Retinal pigment epithelial cell (primary cell): Measurements from ENCODE around the gene CAB39L.
A peak's percentile ranks its signal among the peaks of the same experiment; 100 is the strongest.

Experiments used
- DNase-seq: peaks from one replicate; pipeline ENCODE4 v3.0.0-alpha.2; 2010; ENCODE audit warnings: low read depth
- H3K4me3 ChIP-seq: 2 replicates; pipeline ENCODE4 v1.5.1; 2011; ENCODE audit warnings: mild to moderate bottlenecking, low read length, control low read depth, moderate library complexity
- TF ChIP-seq, protein P1 (sequence below): conservative IDR thresholded peaks from 2 replicates; pipeline ENCODE4 v1.5.1; 2011; ENCODE audit warnings: low read depth, low read length, control low read depth, inconsistent platforms

CAB39L gene

GRCh38 chr13:49303533-49304252 is 140.2 kb downstream of the CAB39L start:
- TF ChIP-seq, protein P1, sequence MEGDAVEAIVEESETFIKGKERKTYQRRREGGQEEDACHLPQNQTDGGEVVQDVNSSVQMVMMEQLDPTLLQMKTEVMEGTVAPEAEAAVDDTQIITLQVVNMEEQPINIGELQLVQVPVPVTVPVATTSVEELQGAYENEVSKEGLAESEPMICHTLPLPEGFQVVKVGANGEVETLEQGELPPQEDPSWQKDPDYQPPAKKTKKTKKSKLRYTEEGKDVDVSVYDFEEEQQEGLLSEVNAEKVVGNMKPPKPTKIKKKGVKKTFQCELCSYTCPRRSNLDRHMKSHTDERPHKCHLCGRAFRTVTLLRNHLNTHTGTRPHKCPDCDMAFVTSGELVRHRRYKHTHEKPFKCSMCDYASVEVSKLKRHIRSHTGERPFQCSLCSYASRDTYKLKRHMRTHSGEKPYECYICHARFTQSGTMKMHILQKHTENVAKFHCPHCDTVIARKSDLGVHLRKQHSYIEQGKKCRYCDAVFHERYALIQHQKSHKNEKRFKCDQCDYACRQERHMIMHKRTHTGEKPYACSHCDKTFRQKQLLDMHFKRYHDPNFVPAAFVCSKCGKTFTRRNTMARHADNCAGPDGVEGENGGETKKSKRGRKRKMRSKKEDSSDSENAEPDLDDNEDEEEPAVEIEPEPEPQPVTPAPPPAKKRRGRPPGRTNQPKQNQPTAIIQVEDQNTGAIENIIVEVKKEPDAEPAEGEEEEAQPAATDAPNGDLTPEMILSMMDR: no peak

GRCh38 chr13:49302817-49303216 is 141.0 kb downstream of the CAB39L start:
- no peak for DNase-seq
- no peak overlapping the region for H3K4me3 ChIP-seq
- TF ChIP-seq, protein P1: no peak

More at GRCh38 chr13:49303533-49304252, 140.2 kb downstream of the CAB39L start:
- no peak for DNase-seq
- no peak overlapping the region for H3K4me3 ChIP-seq

GRCh38 chr13:49302222-49302621 is 141.6 kb downstream of the CAB39L start:
- no peak for DNase-seq
- TF ChIP-seq, protein P1: no peak
- no peak overlapping the region for H3K4me3 ChIP-seq

GRCh38 chr13:49300739-49301589 is 142.9 kb downstream of the CAB39L start:
- DNase-seq: no peak
- H3K4me3 ChIP-seq: no peak overlapping the region

GRCh38 chr13:49300276-49300675 is 143.6 kb downstream of the CAB39L start:
- no peak overlapping the region for H3K4me3 ChIP-seq
- no peak for DNase-seq
- TF ChIP-seq, protein P1: no peak

More at GRCh38 chr13:49300739-49301589, 142.9 kb downstream of the CAB39L start:
- TF ChIP-seq, protein P1: peak; percentile 86

DNA sequence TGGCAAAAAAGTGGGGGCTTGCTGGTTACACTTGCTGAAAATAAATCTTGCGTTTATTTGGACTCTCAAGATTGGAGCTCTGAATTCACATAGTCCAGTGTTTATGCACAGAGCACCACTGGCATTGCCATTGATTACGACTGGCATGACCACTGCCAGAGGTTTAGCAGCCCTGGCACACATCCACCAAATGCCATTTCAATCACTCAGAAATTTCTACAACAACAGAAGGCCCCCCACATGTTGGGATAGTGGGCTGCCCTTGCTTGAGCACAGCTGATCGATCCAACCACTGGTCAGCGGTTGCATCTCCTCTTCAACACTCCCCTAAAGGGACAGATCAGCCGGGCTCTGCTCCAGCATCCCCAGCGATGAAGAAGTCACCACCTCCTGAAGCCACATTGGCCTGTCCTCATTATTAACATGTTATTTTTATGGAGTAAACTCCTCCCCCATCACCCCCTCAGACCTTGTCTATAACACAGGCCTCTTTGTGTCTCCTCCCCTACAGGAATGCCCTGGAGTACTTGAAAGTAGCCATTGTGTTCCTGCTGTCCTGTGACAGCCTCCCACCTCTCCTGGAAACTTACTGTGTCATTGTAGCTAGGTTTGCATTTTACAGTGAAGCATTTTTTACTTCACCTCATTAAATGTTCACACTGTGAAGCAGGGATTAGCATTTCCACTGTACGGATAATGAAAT is 144.8 kb downstream of the CAB39L start:
- DNase-seq: peak; percentile 60

More for the DNA sequence above, 144.8 kb downstream of the CAB39L start:
- TF ChIP-seq, protein P1: no peak
- no peak overlapping the region for H3K4me3 ChIP-seq
